GM12873 (cell line): ENCODE measurements around the gene LNPEP.

Experiments used
- TF ChIP-seq, protein P1 (sequence below): IDR thresholded peaks from 2 replicates; pipeline ENCODE4 v1.5.1; 2012; ENCODE audit warnings: low read depth, mild to moderate bottlenecking, moderate library complexity, low read length, control low read depth; ENCODE audit not compliant: insufficient read depth; ENCODE audit errors: missing control alignments

LNPEP gene

DNA sequence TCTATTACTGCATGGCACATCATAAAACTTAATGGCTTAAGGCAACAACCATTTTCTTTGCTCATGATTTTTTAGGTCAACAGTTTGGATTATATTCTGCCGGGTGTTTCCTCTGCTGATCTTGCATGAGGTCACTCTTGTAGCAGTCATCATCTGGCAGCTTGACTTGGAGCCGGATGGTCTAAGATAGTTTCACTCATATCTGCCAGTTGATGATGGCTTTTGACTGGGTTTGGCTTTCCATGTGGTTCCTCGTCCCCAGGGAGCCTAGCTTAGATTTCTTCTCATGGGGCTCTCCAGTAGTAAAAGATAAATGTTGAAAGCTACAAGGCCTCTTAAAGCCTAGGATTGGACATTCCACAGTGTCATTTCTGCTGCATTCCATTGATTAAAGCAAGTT lies 27.4 kb downstream of the LNPEP start:
- TF ChIP-seq, protein P1, sequence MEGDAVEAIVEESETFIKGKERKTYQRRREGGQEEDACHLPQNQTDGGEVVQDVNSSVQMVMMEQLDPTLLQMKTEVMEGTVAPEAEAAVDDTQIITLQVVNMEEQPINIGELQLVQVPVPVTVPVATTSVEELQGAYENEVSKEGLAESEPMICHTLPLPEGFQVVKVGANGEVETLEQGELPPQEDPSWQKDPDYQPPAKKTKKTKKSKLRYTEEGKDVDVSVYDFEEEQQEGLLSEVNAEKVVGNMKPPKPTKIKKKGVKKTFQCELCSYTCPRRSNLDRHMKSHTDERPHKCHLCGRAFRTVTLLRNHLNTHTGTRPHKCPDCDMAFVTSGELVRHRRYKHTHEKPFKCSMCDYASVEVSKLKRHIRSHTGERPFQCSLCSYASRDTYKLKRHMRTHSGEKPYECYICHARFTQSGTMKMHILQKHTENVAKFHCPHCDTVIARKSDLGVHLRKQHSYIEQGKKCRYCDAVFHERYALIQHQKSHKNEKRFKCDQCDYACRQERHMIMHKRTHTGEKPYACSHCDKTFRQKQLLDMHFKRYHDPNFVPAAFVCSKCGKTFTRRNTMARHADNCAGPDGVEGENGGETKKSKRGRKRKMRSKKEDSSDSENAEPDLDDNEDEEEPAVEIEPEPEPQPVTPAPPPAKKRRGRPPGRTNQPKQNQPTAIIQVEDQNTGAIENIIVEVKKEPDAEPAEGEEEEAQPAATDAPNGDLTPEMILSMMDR: no peak

DNA sequence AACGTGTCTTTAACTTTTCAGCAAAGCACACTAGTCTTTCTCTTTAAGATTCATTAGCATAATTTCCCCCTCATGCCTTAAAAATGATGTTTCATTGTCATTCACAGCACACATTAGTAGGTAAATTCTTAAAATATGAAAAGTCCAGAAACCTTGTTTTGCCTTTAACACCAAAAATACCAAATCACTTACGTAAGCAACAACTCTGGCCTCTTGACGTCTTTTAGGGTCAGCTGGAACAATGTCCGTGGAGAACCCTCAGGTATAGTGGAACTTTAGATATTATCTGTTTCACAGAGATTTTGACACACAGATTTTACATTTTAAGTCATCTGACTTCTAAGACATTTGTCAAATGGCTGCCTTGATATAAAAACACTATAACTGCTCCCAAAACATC lies 30.9 kb downstream of the LNPEP start:
- TF ChIP-seq, protein P1: no peak

- TF ChIP-seq, protein P1: no peak
Measured at GRCh38 chr5:96967400-96967799, 31.5 kb downstream of the LNPEP start.

- TF ChIP-seq, protein P1: no peak
Measured at GRCh38 chr5:96968074-96968473, 32.2 kb downstream of the LNPEP start.

DNA sequence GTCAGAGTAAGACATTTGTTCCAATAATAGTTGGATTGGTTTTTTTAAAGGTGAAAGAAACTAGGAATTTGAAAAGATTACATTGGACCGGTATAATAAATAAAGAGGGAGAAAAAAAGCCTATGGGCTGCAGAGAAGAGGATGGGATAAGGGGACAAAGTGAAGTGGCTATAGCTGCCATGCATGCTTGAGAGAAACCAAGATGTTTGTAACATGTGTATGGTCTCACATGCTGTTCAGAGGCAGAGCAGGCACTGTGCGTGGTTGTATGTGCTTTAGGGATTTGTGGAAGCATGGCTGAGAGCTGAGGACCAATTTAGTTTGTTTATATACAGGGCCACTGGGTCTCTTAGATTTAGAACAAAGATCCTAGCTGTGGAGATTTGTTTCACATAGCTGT lies 32.7 kb downstream of the LNPEP start:
- TF ChIP-seq, protein P1: no peak

GRCh38 chr5:96969366-96969765 lies 33.5 kb downstream of the LNPEP start:
- TF ChIP-seq, protein P1: no peak

GRCh38 chr5:96972599-96973334 lies 36.9 kb downstream of the LNPEP start:
- TF ChIP-seq, protein P1: no peak
